Esophagus muscularis mucosa (tissue), 3 donors: ENCODE results near the gene FGD2.

Experiments used
- POLR2AphosphoS5 ChIP-seq, 2 donors: sonication (generic); formaldehyde crosslinking; IDR thresholded peaks; one replicate each; pipeline ENCODE4 v1.6.1; 2017; ENCODE audit warnings: antibody characterized with exemption in 2 of 2
- TF ChIP-seq, protein P1 (sequence below), 3 experiments: fragments of 200-600 bp in 2 of 3; fragments of 450-650 bp in 1 of 3; sonication (generic) in 2 of 3; IDR thresholded peaks; one replicate each; pipeline ENCODE4 v1.5.1; 2017 to 2019; ENCODE audit warnings: antibody characterized with exemption in 3 of 3, mild to moderate bottlenecking in 2 of 3, moderate library complexity in 1 of 3

DNA sequence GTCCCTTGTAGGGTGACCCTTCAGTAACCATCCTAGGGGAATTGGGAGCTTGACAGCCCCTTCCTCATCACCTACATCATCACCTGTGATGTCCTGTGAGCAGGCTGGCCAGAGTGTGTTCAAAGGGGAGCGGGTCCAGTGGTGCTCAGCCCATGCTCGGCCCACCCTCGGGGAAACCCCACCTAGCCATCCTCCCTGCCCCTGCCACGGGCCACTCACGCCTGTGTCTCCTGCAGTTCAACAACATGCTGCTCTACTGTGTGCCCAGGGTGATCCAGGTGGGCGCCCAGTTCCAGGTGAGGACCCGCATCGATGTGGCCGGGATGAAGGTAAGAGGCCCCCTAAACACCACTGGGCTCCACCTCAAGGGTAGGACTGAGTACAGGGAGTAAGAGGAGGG, 10.1 kb downstream of the FGD2 start:
- TF ChIP-seq, protein P1, sequence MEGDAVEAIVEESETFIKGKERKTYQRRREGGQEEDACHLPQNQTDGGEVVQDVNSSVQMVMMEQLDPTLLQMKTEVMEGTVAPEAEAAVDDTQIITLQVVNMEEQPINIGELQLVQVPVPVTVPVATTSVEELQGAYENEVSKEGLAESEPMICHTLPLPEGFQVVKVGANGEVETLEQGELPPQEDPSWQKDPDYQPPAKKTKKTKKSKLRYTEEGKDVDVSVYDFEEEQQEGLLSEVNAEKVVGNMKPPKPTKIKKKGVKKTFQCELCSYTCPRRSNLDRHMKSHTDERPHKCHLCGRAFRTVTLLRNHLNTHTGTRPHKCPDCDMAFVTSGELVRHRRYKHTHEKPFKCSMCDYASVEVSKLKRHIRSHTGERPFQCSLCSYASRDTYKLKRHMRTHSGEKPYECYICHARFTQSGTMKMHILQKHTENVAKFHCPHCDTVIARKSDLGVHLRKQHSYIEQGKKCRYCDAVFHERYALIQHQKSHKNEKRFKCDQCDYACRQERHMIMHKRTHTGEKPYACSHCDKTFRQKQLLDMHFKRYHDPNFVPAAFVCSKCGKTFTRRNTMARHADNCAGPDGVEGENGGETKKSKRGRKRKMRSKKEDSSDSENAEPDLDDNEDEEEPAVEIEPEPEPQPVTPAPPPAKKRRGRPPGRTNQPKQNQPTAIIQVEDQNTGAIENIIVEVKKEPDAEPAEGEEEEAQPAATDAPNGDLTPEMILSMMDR (IDR thresholded peaks at IDR 0.05): no peak
- no peak for TF ChIP-seq POLR2AphosphoS5 (IDR thresholded peaks at IDR 0.05)
